GM21390 (cell line): ENCODE results near the gene AAK1.
"Not testable (repeated sequence)": the region's sequence is repeated elsewhere in the genome, so short reads cannot be mapped to it uniquely, and the experiment has no call there.

Experiments
- ATAC-seq: cut with Tn5 transposase; IDR thresholded peaks from one replicate; pipeline ENCODE4 v1.9.1; 2021; ENCODE audit not compliant: unreplicated experiment

Gene AAK1

DNA sequence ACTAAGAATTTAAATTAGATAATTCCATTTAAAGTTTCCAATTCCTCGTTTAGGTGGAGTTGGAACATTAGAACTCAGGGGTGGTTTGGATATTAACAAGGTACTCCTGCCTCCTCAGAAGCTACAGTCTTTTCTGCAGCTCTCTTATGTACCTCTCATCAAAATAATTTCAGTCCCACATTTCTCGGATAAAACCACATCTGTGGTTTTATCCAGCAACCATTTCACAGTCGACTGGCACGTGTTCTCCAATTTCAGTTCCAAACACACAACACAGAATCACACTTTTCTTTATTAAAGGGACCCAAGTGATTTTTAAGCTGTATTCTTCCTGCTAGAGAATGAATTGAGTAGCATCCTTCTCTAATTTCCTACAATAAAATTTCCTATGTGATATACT, 183.6 kb downstream of the AAK1 start:
- ATAC-seq: no peak

DNA sequence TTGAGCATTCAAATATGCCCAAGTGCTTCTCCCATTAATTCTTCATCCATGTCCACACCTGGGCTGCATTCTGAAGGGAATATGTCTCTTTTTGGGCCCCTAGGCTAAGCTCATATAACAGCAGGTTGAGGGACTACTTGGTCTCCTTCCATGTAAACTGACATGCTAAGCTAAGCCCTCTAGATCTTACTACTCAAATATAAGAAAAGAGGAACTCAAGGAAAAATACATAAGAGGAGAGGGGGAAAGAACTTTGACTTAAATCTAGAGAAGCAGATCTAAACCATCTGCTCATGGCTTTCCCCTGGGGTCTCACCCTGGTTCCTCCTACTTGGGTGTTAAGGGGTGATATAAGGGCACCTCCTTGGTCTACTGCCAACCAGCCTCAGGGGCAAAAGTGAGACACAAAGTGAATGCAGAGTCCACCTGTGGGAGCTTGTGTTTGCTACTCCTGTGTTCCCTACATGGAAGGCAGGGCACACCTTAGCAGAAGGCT, 186.5 kb downstream of the AAK1 start:
- no peak for ATAC-seq

DNA sequence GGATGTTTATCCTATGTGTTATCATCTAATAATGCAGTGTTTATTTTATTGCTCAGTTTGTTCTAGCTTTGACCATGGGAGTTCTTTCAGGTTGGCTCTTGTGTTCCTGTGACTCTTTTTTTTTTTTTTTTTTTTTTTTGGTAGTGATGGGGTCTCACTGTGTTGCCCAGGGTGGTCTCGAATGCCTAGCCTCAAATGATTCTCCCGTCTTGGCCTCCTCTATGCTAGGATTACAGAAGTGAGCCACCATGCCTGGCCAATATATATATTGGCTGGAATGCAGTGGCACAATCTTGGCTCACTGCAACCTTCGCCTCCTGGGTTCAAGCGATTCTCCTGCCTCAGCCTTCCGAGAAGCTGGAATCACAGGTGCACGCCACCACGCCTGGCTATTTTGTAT, 187.4 kb downstream of the AAK1 start:
- ATAC-seq: no peak

DNA sequence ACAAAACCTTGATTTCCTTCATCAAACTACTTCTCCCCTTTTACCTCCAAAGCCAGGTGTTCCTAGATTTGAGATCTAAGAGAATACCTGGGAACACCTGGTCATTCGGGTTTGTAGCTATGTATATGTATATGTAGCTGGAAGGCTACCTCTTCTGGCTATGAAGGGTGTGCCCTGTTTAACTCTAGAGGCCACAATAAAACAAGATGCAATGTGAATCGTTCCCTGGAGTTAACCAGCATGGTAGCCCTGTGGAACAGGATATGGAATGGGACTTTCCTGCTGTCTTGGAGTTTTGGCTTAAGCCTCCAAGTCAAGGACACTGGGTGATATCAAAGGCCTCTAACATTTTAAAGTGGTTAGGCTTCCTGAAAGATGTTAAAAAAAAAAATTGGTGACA, 188.6 kb downstream of the AAK1 start:
- ATAC-seq: no peak

DNA sequence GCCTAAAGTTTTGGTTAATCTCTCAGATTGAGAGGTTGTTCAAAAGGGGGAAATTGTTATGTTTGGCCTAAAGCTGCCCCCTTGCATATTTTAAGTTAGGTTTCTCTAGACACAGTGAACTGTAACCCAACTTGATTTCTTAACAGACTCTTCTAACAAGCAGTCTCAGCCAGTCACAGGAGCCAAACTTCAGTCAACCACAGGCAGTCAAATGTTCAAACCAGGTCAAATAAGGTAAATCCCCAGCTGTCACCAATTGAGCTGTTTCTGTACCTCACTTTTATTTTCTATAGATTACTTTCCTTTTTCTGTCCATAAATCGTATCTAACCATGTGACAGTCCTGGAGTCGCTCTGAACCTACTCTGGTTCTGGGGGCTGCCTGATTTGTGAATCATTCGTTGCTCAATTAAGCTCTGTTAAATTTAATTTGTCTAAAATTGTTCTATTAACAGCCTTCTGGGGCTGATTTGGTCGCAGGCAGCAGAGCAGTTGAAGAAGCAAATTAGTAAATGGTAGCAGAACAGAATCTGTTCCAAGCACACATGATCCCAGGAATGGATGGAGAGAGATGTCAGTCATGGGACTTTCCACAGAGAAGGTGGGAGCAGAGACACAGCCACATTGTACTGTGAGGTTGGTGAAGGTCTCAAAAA, 189.9 kb downstream of the AAK1 start:
- peak; percentile 94 for ATAC-seq

DNA sequence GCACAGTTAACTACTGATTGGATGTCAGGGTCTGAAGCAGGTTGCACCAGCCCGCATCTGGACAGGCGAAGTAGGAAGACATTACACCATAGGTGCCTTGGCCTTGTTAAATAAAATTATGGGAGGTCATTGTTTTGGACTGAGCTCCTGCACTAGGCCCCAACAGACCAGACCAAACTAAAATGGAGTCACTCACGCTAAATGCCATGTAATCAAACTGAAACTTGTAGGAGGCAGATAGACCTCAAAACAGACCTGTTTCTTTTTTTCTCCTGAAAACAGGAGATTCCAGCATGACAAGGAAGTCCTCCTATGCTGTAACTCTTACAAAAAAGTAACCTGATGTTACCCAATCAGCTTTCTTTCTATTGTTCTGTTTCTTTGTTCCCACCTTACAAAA, 190.9 kb downstream of the AAK1 start:
- no peak for ATAC-seq

DNA sequence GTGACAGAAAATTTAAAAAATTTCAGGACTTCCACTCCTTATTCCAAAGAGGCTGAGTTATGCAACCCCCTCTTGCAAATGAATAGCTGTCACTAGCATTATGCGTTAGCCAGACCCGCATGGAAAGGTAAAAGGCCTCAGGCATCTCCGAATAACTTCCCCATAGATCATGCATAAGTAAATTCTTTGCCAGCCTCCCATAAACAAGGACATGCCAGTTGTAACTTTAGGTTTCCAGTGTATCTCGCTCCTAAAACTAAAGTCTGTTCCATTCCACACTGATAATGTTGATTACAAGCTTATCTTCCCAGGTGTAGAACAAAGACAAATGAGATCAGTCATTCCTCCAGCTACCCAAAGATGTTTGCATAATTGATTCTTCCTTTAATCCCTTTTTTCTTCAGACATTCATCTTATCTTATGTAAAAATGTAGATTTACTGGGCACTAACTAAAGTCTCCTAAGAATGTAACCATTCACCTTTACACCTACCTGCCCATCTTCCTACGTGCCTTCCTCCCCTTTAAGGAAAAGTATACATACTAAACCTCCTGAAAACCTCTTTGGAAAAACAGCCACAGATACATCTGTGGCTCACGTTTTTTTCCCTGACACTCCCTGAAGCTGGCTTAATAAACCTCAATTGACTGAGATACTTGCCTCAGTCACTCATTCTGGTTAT, 192.7 kb downstream of the AAK1 start:
- no peak for ATAC-seq

DNA sequence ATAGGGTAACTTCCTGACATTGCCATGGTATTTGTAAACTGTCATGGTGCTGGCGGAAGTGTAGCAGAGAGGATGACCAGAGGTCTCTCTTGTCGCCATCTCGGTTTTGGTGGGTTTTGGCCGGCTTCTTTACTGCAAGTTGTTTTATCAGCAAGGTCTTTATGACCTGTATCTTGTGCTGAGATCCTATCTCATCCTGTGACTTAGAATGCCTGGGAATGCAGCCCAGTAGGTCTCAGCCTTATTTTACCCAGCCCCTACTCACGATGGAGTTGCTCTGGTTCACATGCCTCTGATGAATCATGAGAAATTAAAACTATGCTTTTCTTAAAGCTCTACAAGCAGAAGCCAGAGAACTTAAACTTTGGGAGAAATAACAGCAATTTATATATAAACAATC, 193.6 kb downstream of the AAK1 start:
- no peak for ATAC-seq

DNA sequence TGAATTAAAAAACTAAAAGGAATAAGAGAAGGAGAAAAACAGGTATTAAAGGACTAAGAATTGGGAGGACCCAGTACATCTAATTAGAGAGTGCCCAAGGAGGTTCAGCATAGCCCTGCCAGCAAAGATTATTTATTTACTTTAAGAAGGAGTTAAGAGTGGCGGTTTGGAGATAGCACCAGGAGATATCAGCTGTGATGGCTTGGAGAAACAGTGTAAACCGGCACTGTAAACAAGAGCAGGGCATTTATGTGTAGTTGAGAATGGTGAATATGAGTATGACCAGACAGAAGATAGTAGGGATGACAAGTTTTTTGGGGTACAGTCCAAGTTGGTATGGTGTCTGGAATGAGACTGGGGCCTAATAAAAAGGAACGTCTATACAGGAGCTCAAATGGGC, 199.9 kb downstream of the AAK1 start:
- ATAC-seq: not testable (repeated sequence)

DNA sequence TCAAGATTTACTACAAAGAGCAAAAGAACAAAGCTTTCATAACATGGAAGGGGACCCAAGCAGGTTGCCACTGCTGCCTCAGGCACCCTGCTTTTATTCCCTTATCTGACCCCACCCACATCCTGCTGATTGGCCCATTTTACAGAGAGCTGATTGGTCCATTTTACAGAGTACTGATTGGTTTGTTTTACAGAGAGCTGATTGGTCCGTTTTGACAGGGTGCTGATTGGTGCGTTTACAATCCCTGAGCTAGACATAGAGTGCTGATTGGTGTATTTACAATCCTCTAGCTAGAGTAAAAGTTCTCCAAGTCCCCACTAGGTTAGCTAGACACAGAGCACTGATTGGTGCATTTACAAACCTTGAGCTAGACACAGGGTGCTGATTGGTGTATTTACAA, 204.0 kb downstream of the AAK1 start:
- ATAC-seq: not testable (repeated sequence)

DNA sequence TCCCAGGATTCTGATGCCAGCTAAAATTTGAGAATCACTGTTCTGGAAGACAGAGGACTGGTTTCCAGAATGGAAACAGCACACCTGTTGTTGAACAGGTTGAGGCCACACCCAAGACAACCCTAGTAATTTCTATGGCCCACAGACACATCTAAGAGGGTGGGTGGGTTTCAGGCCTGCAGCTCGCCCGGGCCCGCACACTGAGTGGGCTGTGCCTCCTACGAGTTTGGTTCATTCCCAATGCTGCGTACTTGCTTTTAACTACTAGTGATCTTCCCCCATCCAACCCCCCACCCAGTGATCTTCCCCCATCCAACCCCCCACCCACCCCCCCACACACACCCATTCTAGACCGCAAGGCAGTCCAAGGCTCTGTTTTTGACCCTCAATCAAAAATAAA, 205.0 kb downstream of the AAK1 start:
- no peak for ATAC-seq

DNA sequence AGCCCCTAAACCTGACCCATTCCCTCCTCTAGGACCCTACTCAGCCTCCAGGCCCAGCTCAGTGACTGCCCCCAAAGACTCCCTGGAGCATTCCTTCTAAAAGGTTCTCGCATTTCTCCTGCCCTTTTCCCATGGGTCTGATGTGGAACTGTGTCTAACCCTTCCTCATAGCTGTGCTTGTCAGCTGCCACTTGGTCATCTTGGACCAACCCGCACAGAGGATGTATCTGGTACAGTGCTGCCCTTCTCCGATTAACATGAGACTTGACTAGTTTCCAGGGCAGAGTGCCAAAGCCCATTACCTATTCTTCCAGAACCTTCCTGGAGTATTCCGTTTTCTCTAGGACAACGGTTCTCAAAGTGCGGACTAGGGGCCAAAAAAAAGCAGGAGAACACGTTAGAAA, 205.8 kb downstream of the AAK1 start:
- no peak for ATAC-seq

DNA sequence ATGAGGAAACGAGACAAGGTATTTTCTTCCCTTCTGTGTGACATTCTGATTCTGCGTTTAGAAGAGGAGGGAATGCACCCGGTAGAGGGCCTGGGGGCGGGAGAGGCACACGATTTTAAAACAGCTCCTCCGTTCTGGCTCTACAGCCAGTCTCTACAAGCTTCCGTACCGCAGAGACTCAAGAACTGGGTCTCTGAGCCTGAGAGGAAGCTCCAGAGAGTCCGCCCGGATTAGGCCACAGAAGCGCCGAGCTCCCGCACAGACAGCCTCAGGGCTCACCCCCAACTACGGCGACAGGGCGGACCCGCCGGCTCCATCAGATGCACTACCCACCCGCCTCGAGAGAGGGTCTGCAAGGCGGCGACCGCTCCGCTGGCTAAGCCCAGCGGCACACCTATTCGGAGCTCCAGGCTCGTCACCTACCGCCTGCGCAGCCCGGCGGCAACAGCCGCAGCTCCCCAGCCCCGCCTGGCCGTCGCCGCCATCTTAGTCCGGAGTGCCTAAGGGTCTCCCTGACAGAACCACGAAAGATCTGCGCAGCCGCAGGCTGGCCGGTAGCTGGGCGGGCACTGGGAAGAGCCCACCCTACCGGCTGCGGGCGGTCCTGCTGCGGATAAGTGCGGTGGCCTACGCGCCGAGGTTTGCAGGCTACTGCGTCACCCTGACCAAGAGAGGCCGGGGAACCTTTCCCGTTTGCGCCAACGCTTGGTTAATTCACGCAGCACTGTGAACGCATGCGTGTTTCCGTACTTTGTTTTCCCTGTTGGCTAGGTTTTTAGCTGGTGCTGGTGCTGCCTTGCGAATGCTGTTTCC, 206.4 kb downstream of the AAK1 start, which contains the start of gene NFU1:
Gene NFU1, minus strand, starts transcription at position 498 of the 813 bp plus-strand sequence. Its CDS starts 13 bp downstream, at position 485.
- peak; percentile 93 for ATAC-seq

DNA sequence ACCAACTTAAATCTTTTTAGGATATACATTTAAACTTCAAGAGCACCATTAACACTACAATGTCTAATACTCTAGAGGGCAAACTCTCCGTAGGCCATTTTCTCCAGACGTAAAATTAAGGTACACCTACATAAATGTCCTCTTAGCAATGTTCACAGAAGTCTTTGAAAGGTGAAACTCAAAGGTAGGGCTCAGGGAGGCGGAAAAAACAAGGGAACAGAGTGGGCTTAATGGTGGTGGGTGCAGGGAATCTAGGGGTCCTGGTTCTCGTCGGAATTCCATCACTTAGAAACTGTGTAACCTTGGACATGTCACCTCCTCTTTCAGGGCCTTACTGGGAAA, 207.0 kb downstream of the AAK1 start:
- no peak for ATAC-seq

DNA sequence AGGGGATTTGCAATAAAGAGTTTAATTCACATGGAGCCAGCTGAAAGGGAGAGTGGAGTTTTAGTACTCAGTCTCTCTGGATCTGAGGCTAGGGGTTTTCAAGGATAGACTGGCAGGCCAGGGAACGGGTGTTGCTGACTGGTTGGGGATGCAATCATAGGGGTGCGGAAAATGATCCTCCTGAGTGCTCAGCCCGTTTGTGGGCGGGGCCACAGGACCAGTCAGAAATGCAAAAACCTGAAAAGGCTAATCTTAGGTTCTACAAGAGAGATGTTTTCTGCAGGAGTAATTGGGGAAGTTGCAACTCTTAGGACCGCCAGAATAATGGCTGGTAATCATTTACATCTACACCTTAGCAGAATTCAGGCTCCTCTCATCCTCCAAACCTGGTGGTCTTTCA, 208.8 kb downstream of the AAK1 start:
- no peak for ATAC-seq

DNA sequence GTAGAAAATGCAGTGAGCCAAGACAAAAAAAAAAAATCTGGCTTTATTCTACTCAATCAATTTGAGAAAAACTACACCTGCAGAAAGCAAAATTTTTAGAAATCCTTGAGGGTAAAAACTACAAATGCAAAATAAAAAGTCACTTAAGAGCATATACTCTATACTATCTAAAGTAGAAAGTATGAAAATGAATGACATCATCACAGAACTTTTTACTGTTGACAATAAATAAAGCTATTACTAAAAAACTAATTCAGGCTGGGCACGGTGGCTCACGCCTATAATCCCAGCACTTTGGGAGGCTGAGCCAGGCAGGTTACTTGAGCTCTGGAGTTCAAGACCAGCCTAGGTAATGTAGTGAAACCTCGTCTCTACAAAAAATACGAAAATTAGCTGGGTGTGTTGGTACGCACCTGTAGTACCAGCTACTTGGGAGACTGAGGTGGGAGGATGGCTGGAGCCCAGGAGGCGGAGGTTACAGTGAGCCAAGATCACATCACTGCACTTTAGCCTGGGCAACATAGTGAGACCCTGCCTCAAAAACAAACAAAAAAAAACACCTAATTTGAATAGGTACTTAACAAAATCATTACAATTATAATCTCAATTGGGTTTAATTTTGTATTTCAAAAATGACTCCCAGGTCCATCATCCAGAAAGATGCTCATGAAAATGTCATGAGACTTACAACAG, 213.9 kb downstream of the AAK1 start:
- no peak for ATAC-seq

DNA sequence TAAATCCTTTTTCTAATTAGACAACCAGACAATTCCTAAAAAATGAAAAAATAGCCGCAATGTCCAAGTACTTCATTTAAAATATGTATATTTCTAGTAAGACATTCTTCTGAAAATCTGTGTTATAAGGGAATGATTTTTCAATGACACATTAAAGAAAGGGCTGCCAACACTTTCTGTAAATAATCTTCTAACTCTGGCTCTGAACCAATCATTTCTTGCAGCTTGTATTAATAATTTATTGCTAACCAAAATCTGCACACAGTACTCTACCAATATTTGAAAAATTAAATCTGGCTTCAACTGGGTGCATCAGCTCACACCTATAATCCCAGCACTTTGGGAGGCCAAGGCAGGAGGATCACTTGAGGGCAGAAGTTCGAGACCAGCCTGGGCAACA, 214.6 kb downstream of the AAK1 start:
- ATAC-seq: no peak

DNA sequence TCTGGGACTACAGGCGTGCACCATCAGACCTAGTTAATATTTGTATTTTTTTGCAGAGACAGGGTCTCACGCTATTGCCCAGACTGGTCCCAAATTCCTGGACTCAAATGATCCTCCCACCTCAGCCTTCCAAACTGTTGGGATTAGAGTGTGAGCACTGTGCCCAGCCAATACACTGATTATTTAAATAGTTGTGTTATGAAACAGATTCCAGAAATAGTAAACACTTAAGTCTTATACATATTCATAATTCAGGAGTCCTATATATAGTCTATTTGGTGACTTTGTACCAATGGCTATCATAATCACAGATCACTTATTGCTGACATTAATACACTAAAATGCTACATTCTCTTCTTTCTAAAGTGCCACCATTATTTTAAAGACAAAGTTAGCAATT, 219.1 kb downstream of the AAK1 start:
- no peak for ATAC-seq

DNA sequence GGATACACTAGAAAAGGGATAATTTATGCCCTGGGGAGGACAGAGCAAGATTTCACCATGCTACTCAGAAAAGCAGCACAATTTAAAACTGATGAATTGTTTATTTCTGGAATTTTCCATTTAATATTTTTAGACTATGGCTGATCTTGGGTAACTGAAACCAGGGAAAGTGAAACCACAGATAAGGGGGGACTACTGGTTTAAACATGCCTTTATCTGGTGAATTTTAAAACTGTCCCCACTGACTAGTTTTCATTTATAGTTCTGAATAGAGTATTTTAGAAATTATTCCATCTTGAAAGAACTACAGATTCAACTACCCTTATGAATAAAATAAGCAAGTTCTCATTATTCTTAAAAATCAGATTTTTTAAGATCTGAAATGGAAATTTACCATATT, 221.3 kb downstream of the AAK1 start:
- ATAC-seq: no peak

DNA sequence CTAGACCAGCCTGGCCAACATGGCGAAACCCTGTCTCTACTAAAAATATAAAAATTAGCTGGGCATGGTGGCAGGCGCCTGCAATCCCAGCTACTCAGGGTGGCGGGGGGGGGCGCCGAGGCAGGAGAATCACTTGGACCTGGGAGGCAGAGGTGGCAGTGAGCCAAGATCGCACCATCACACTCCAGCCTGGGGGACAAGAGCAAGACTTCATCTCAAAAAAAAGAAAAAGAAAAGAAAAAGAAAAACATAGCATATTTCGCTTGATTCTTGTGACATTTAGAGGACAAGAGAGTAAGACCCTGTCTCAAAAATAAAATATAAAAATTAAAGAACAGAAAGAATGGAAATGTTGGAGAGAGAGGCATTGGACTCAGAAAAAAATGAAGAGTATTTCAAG, 224.4 kb downstream of the AAK1 start:
- ATAC-seq: not testable (repeated sequence)

DNA sequence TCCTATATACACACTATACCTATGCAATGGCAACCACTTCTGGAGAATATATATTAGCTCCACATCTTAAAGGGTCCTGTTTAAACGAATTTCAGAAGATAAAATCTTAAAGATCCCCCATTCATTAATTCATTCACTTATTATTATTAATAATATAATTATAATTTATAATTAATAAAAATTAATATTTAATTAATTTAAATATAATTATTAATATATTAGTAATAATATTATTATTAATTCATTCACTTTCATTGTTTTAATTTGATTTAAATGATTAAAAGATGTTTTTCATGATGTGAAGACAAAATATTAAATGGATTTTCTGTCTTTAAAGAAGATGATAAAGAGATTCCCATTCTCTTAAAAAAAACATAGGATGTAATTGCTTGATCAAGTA, 227.4 kb downstream of the AAK1 start:
- no peak for ATAC-seq
